ENCODE measurements around the gene AMPD2. TPM values are rescaled to one million over a fixed set of nuclear protein-coding genes. Genes with fewer than 3 reads are reported as not detected.
"Not testable (repeated sequence)": the region's sequence is repeated elsewhere in the genome, so short reads cannot be mapped to it uniquely, and the experiment has no call there.

The AMPD2 gene
- total RNA-seq, 1 donor from 2014 or later: 71.7 TPM

DNA sequence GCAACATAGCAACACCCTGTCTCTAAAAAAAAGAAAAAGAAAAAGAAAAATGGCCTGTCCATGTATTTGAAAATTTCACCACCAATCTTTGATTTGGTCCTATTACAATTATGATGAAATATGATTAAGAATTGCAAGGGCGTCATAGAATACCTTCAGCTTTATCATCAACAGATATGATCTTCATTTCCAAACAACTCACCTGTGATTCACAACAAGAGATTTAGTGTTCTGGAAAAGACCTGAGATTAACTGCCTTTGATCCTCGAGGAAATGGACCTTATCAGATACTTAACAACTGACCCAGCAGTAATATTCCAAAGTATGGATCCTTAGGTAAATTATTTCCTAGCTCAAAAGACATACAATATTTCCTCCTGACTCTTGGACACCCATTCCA, 32.8 kb downstream of the AMPD2 start:
- no peak for DNase-seq (ENCODE audit: low read depth)

DNA sequence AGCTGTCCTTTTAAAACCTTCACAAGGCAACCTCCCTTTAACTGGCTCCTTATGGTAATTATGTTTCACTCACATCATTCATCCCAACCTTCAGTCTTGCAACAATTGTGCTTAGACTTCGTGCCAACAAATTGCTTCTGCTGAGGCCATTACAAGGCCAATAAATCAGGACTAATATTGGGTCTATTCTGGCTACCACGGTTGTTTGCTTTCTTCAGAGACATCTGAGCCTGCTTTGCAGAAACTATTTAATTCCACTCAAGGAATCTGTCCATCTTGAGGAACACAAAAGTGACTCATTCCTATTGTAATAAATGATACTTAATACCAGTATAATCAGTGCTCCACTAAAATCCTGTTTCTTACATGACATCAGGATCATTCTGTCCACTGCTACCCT, 33.7 kb downstream of the AMPD2 start:
- no peak for DNase-seq (ENCODE audit: low read depth)

DNA sequence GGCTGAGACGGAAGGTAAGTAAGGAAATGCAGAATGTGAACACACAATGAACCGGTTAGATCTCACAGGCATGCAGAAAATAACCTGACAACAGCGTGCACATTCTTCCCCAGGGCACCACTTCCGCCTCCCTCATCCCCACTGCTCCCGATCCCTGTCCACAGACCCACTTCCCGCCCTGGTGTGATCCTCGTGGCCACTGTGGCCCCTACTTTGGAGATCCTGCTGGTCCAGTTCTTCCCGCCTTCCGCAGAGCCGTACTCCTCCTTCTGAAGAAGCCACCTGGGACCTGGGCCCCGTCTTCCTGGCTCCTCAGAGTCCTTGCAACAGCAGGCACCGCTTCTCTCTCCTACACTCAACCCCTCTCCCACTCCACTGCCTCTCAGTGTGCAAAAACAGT, 34.9 kb downstream of the AMPD2 start:
- DNase-seq (ENCODE audit: low read depth): no peak

DNA sequence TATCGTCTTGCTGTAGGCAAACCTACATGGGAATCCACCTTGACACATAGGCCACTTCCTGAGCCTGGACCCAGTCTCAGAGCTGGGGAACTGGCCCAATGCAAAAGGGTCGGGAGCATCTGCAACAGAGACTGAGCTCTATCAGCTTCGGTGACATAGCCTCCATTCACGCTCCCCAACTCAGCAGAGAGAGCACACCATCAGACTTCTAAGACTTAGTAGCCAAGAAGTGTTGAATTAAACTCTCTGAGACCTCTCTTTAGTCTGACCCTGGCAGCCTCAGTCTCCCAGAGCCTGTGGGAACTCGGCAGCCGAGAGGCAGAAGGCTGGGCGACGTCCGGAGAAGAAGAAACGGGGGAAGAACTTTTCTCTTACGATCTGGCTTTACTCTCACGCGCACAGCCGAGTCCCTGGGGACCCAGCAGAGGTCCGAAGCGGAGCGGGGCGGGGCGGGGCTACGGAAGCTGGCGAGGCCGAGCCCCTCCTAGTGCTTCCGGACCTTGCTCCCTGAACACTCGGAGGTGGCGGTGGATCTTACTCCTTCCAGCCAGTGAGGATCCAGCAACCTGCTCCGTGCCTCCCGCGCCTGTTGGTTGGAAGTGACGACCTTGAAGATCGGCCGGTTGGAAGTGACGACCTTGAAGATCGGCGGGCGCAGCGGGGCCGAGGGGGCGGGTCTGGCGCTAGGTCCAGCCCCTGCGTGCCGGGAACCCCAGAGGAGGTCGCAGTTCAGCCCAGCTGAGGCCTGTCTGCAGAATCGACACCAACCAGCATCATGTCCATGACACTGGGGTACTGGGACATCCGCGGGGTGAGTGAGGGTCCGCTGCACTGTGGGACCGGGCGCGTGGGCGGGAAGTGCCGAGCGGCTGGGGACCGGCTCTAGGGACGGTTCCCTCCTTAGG, 36.2 kb downstream of the AMPD2 start, which contains the start of gene GSTM4:
Gene GSTM4 (plus strand): TSS at position 485 of the 905 bp plus-strand sequence. CDS start 291 bp downstream, at position 776.
- peak; percentile 33 for DNase-seq (ENCODE audit: low read depth)

DNA sequence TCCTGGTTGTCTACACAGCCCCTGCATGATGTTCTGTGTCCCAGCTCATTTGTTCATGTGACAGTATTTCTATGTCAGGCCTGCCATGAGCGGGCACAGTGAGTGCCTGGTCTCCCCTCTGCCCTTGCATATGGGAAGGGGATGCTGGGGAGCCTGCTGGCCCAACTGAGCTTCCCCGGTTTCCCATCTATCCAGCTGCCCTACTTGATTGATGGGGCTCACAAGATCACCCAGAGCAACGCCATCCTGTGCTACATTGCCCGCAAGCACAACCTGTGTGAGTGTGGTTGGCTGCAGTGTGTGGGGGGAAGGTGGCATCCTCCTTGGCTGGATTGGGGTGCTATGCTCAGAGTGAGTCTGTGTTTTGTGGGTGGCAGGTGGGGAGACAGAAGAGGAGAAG, 37.8 kb downstream of the AMPD2 start:
- DNase-seq (ENCODE audit: low read depth): no peak

DNA sequence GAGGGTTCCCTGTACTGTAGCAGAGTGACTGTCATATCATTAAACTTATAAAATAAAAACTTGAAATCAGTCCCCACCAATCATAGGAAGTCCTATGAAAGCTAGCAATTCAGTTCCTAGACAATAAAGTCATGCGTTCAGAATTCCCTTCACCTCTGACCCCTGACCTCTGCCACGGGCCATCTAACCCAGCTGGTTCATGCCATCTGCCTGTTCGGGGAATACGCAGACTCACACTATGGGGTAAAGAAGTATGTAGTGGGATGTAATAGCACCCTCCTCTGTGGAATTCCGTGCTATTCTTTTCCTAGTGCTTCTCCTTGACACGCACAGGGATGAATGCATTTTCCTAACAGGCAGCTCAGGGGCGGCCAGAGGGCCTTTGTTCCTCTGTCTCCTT, 38.3 kb downstream of the AMPD2 start:
- no peak for DNase-seq (ENCODE audit: low read depth)

DNA sequence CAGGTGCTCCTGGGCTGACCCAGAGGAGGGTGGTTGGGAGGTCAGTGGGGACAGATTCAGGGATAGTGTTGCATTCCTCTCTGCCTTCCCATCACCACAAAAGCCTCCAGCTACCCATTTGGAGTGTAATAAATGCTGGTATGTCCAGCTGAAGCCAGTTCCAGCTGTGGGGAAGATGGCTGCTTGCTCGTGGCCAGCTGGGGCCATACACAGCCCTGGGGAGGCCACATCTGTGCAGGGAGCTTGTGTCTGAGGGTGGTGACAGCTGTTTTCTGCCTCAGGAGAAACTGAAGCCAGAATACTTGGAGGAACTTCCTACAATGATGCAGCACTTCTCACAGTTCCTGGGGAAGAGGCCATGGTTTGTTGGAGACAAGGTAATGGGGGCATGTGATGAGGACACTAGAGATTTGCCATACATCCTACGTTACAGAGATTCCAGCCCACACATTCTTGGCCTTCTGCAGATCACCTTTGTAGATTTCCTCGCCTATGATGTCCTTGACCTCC, 39.0 kb downstream of the AMPD2 start:
- no peak for DNase-seq (ENCODE audit: low read depth)

DNA sequence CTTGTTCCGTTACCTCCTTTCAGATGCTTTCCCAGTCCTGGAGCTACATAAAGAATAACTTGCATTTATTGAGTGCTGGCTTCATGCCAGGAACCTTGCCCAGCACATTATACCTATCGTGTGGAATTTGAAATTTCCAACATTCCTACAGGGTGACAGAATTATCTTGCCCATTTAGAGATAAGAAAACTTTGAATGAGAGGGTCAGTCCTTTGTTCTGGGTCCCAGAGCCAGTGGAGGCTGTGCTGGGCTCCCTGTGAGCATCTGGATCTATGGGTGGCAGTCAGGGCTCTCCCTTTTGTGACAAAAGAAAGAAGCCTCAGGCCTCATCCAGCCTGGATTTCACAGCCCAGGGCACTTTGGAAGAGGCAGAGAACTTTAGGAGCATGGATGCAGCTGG, 39.5 kb downstream of the AMPD2 start:
- peak; percentile 44 for DNase-seq (ENCODE audit: low read depth)

DNA sequence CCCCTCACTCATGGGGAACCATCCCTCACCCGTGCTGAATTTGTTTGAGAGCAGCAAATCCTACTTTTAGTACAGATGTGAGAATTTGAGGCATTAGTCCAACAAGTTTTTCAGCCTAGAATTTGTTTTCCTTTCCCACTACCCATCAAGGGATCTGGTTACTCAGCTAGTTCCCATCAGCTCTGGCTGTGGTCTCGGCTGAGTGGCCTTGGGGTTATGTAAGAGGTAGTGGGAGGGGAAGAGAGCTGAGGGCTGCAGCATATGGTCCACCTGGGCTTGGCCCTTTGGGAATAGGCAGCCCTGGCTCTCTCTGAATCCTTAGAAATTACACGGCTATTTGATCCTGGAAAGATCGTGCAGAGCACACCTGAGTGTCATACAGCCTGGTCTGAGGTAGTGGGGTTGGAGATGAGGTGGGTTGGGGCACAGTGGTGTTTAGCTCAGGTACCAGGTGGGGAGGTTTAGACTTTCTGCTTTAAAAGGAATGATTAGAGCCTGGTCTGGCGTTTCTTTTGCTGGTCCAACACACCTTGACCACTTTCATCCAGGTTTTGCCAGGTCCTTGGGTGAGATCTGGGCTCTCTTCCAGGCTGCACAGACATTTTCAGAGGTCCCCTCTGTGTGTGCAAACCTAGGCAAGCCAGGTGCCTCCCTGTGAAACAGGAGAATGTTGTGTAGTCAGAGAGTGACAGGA, 40.5 kb downstream of the AMPD2 start:
- DNase-seq (ENCODE audit: low read depth): peak; percentile 86

DNA sequence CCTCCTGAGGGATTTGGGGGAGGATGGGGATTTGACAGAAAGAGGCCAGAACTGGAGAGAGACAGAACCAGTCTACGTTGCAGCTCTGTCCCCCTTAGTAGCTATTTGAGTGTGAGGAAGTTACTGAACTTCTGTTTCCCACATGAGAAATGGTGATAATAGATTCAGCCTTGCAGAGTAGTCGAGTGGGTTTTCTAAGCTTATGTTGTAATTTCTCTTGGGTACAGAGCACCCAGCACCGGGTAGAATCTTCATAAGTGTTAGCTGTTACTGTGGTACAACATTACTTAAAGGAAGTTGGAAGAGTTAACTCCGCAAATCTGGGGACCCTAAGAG, 41.0 kb downstream of the AMPD2 start:
- DNase-seq (ENCODE audit: low read depth): not testable (repeated sequence)

DNA sequence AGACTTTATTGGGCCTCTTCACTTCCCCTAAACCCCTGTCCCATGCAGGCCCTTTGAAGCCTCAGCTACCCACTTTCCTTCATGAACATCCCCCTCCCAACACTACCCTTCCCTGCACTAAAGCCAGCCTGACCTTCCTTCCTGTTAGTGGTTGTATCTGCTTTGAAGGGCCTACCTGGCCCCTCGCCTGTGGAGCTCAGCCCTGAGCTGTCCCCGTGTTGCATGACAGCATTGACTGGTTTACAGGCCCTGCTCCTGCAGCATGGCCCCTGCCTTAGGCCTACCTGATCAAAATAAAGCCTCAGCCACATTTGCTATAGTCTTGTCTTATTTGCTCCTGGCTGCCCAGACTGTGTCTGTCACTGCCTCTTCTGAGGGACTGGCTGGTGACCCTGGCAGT, 41.8 kb downstream of the AMPD2 start:
- DNase-seq (ENCODE audit: low read depth): no peak

DNA sequence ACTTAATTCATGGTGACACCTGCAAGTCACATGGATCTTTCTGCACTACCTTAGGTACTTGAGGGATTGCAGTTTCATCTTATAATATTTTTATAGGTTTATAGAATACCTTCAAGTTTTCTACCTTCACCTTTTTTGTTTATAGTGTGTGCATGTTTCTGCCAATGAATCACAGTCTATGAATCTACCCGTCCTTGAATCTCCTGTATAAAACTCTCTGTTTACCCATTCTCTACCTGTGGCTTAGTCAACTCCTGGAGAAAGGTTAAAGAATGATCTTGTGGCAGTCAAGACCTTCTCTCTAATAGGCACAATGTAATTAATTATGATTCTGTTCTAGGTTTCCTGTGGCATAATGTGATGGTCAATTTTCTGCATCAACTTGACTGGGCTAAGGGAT, 45.0 kb downstream of the AMPD2 start:
- DNase-seq (ENCODE audit: low read depth): no peak

DNA sequence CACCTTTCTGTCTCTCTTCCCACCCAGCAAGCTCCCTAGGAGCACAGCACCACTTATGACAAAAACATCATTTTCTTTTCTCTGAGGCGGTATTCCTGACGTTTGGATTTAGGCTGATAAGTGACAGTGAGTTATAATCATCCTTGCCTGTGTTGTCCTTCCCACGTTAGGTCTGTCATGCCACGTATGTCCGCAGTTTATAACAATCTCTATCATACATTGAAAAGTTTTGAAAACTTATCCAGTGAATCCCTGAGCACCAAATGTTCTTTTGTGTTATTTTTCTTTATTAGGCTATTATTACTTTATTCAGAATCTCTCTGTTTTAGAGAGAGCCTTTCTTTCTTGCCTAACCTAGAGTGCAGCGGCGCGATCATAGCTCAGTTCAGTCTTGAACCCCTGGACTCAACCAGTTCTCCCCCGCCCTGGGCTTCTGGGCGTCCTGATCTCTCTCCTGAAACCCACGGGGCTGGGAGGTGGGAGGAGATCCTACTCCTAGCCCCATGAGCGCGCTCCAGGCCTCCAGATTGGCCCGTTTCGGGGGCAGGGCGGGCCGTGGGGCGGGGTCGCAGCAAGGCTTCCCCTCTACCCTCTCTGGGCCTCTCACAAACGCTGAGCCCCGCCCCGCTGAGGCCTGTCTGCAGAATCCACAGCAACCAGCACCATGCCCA, 48.0 kb downstream of the AMPD2 start, which contains the start of gene GSTM2:
Gene GSTM2 (plus strand): TSS at position 606 of the 671 bp plus-strand sequence. CDS start 59 bp downstream, at position 665.
- peak; percentile 62 for DNase-seq (ENCODE audit: low read depth)

DNA sequence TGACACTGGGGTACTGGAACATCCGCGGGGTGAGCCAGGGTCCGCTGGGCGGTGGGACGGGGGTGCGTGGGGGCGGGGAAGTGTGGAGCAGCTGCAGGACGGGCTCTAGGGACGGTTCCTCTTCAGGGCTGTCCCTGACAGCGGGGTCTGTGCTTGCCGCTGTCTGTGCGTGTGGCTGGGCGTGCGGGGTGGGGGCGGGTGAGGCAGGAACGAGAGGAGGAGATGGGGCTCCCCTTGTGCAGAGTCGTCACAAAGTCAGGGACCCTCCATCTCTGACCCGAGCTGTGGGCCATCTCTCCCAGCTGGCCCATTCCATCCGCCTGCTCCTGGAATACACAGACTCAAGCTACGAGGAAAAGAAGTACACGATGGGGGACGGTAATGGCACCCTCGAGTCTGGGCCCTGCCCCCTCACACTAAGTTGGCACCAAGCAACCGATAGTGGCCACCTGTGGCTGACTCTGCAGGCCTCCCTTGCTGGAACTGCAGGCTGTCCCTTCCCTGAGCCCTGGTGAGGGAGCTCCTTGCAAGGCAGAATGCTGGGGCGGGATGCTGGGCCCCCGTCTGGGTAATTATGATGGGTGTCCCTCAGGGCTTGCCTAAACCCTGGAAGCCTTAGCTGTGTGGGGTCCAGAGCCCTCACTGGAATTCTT, 48.6 kb downstream of the AMPD2 start:
- DNase-seq (ENCODE audit: low read depth): no peak

DNA sequence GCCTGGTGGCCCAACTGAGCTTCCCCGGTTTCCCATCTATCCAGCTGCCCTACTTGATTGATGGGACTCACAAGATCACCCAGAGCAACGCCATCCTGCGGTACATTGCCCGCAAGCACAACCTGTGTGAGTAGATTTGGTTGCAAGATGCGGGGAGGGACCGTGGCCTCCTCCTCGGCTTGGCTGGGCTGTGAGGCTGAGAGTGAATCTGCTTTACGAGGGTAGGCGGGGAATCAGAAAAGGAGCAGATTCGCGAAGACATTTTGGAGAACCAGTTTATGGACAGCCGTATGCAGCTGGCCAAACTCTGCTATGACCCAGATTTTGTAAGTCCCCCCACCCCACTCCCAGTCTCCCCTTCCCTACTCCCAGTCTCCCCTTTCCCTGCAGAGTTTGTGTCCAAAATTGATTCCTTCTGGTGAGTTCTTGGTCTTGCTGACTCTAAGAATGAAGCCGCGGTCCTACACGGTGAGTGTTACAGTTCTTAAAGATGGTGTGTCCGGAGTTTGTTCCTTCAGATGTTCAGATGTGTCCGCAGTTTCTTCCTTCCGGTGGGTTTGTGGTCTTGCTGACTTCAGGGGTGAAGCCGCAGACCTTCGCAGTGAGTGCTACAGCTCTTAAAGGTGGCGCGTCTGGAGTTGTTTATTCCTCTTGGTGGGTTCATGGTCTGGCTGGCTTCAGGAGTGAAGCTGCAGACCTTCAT, 49.8 kb downstream of the AMPD2 start:
- DNase-seq (ENCODE audit: low read depth): no peak

DNA sequence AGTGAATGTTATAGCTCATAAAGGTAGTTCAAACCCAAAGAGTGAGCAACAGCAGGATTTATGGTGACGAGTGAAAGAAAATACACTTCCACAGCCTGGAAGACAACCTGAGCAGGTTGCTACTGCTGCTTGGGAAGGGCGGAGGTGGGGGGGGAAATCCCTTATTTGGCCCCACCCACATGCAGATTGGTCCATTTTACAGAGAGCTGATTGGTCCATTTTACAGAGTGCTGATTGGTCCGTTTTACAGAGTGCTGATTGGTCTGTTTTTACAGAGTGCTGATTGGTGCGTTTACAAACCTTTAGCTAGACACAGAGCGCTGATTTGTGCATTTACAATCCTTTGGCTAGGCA, 50.3 kb downstream of the AMPD2 start:
- DNase-seq (ENCODE audit: low read depth): not testable (repeated sequence)

DNA sequence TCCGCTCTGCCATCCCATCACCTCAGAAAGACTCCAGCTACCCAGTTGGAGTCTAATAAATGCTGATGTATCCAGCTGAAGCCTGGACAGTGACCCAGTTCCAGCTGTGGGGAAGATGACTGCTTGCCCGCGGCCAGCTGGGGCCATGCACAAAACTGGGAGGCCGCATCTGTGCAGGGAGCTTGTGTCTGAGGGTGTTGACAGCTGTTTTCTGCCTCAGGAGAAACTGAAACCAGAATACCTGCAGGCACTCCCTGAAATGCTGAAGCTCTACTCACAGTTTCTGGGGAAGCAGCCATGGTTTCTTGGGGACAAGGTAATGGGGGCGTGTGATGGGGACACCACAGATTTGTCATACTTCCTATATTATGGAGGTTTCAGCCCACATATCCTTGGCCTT, 51.4 kb downstream of the AMPD2 start:
- DNase-seq (ENCODE audit: low read depth): no peak

DNA sequence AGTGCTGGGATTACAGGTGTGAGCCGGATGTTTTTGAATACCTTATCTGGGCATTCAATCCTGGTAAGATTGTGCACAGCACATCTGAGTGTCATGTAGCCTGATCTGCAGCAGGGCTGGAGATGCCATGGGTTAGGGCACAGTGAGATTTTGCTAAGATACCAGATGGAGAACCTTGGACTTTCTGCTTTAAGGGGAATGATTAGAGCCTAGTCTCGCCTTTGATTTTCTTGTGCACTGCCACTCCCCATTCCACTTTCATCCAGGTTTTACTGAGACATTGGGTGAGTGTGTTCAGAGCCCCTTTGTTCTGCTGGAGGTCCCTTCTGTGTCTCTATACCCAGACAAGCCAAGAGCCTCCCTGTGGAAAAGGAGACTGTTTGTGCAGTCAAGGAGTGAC, 54.2 kb downstream of the AMPD2 start:
- DNase-seq (ENCODE audit: low read depth): not testable (repeated sequence)

DNA sequence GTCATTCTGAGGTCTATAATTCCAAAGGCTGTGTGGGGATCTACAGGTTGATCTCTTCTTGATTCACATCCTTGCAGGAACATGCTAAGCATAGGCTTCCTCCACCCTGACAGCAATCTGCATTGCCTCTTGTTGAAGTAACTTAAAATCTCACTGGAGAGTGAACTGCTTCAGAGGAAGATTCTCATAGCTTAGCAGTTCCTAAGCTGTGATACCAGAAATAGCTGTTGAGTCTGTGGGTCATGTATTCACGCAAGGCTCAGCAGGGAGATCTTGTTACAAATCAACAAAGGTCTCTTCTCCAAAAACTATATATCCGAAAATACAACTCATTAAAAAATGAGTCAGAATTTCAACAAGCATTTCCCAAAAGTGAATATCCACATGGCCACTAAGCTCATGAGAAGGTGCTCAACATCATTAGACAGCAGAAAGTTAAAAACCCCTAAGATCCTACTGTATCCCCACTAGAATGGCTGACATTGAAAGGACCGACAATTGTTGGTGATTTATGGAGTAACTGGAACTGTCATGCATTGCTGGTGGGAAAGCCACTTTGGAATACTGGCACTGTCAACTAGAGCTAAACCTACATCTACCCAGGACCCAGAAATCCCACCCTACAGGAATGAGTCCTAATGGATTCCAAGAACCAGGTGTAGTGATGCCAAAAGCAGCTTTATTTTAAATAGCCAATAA, 57.2 kb downstream of the AMPD2 start:
- not testable (repeated sequence) for DNase-seq (ENCODE audit: low read depth)

DNA sequence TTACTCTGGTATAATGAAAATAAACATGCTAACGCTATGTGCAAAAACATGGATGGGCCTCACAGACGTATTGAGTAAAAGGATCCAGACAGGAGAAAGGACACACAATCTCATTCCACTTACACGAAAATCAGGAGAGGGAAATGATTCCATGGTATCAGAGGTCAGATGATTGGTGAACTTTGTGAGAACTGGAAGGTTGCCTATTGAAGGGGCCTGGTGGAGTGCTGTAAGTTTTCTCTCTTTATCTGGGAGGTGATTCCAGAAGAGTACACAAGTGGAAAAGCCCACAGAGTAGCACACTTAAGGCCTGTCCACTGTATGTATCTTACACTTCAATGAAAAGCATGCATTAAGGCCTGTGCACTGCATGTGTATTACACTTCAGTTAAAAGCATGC, 57.8 kb downstream of the AMPD2 start:
- no peak for DNase-seq (ENCODE audit: low read depth)

DNA sequence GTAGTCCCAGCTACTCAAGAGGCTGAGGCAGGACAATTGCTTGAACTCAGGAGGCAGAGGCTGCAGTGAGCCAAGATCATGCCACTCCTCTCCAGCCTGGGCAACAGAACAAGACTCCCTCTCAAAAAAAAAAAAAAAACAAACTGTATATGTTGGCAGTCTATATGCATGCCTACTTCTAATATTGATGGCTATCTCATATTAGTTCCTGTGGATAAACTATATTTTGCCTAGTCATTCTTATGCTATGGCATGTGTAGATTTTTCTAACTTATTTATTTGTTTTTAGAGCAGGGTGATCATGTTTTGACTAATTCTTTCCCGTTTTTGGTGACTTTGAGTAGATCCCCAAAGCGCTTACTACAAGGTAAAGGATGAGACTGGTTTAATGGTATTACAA, 59.0 kb downstream of the AMPD2 start:
- DNase-seq (ENCODE audit: low read depth): not testable (repeated sequence)
